Activated gamma-delta T cell treated with anti-CD3 and anti-CD28 coated beads, Interleukin-2, amount 50 U/mL, for 16 hours (primary cell): ENCODE results near the gene INPP1.

ENCODE experiments used
- DNase-seq: peaks from one replicate; pipeline ENCODE4 v3.0.0-alpha.2; 2020; ENCODE audit warnings: low read depth

Gene INPP1

GRCh38 chr2:190408538-190409271 is 65.3 kb downstream of the INPP1 start:
- DNase-seq: peak; percentile 59

GRCh38 chr2:190409616-190410015 is 66.2 kb downstream of the INPP1 start:
- no peak for DNase-seq

GRCh38 chr2:190410166-190410565 is 66.8 kb downstream of the INPP1 start:
- DNase-seq: no peak

- no peak for DNase-seq
These were observed 69.6 kb downstream of the INPP1 start for GRCh38 chr2:190412966-190413365.

GRCh38 chr2:190413421-190413820 is 70.0 kb downstream of the INPP1 start:
- DNase-seq: no peak

GRCh38 chr2:190415251-190415650 is 71.9 kb downstream of the INPP1 start:
- DNase-seq: no peak

- DNase-seq: no peak
These were observed 72.7 kb downstream of the INPP1 start for GRCh38 chr2:190415794-190416775.

- no peak for DNase-seq
These were observed 73.9 kb downstream of the INPP1 start for GRCh38 chr2:190417045-190417842.

- DNase-seq: no peak
These were observed 75.3 kb downstream of the INPP1 start for GRCh38 chr2:190418727-190419126.

GRCh38 chr2:190420801-190421200 is 77.4 kb downstream of the INPP1 start:
- no peak for DNase-seq
